Colonic mucosa (tissue), 4 donors: ENCODE results near the gene ZNF385A. TPM values are rescaled to one million over a fixed set of nuclear protein-coding genes. Genes with fewer than 3 reads are reported as not detected.

ENCODE experiments used
- DNase-seq: peaks from one replicate; pipeline ENCODE4 v3.0.0-alpha.2; 2020
- H3K27ac ChIP-seq: fragments of 200-600 bp; one replicate; pipeline ENCODE4 v1.8.0; 2021
- H3K27me3 ChIP-seq: fragments of 200-600 bp; one replicate; pipeline ENCODE4 v1.8.0; 2021
- H3K36me3 ChIP-seq: fragments of 200-600 bp; one replicate; pipeline ENCODE4 v1.8.0; 2021
- H3K4me1 ChIP-seq: fragments of 200-600 bp; one replicate; pipeline ENCODE4 v1.8.0; 2021; ENCODE audit warnings: mild to moderate bottlenecking
- H3K4me3 ChIP-seq: fragments of 200-600 bp; one replicate; pipeline ENCODE4 v1.8.0; 2021
- H3K9ac ChIP-seq, 2 donors: one replicate each; pipeline ENCODE4 v1.7.0; 2013; ENCODE audit warnings: control low read depth in 2 of 2, low read depth in 2 of 2, low read length in 2 of 2
- H3K9me3 ChIP-seq: fragments of 200-600 bp; one replicate; pipeline ENCODE4 v1.8.0; 2021
- CTCF ChIP-seq: fragments of 200-600 bp; IDR thresholded peaks from one replicate; pipeline ENCODE4 v1.8.0; 2022; ENCODE audit warnings: antibody characterized with exemption, mild to moderate bottlenecking
- intact Hi-C: fragments of 100-400 bp; cut with DNase I; formaldehyde crosslinking; loops from one replicate; pipeline ENCODE4 v1.14.1; 2022
- total RNA-seq, 2 donors: library from RNA; stranded (reverse); fragmentation: NEBNext Ultra II Directional in 1 of 2; extraction: Animal tissue kit (Norgen Biotek cat#: 25700) in 1 of 2; gene quantifications; one replicate each; pipeline ENCODE4 v1.2.1, GENCODE V29; 2021
- donor health status: healthy.
- donor health status: DM: no; HTN: no; CAD: no.
- donor health status: DM: no; HTN: no; CAD: no.

The ZNF385A gene
- total RNA-seq, 2 donors from 2014 or later, result 3.8 to 7.3 TPM

- Histone ChIP-seq H3K4me3 (no peak overlapping the region), H3K9ac (no peak overlapping the region), H3K27me3 (no peaks in the 10 kb centered on the region), H3K27ac (no peak overlapping the region), H3K36me3 (peaks cover 12% of the 10 kb centered on the region), H3K4me1 (no peaks in the 10 kb centered on the region), H3K9me3 (no peaks in the 10 kb centered on the region)
- DNase-seq, result no peak
- intact Hi-C loops, result loop anchor here (10.0 kb wide), 1 partner anchor 348 kb away; the partner anchor contains the start of genes HOXC8 and HOXC9
- no peak for TF ChIP-seq CTCF
Observed at GRCh38 chr12:54352891-54353874, 31.4 kb downstream of the ZNF385A start.

DNA sequence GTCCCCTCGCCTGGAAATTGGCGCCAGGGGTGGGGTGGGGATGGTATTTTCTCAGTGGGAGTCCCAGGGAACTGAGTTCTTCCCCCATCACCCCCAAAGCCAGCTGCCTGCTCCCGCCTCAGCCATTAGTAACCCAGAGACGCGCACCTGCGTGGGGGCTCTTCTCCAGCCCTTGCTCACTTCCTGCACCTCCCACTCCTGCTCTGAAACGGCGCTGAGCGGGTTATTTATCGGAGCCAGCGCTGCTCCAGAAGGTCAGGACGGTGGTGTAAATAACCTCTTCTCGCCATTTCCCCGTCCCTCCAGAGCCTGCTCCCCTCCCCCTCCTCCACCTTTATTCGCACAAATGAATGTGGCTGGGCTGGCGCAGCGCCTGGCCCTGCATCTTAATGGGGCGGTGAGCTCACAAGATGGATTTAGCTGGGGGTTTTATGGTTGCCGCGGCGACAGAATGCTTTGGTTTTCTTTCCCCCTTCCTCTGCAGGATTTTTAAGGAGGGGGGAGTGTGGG lies 32.5 kb downstream of the ZNF385A start:
- intact Hi-C loops, result loop anchor here (10.0 kb wide), 1 partner anchor 347 kb away; the partner anchor contains the start of genes HOXC8 and HOXC9
- DNase-seq, result no peak
- H3K36me3 ChIP-seq, result peaks cover 20% of the 10 kb centered on the region

DNA sequence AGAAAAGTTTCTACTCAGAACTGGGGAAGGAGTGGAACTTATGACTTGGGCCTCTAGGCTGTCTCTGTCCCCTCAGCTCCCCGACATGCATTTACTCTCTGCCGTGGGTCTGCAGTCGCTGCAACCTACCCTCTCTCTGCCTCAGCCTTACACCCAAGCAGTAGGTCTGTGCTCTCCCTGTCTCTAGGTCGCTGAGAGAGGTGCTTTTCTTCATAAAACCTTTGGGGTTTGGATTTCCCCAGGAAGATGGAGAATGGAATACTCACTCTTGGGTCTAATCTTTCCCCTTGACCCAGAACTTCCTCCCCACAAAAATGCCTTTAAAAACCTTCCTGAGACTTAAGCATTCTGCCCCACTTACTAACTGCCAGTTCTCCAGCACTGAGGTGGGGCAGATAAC lies 33.2 kb downstream of the ZNF385A start:
- Histone ChIP-seq H3K9me3 (no peaks in the 10 kb centered on the region), H3K27me3 (no peaks in the 10 kb centered on the region), H3K36me3 (peaks cover 25% of the 10 kb centered on the region), H3K4me3 (no peak overlapping the region), H3K4me1 (no peaks in the 10 kb centered on the region), H3K9ac (no peak overlapping the region), H3K27ac (no peak overlapping the region)
- TF ChIP-seq CTCF, result no peak
- intact Hi-C loops, result loop anchor here (10.0 kb wide), 1 partner anchor 347 kb away; the partner anchor contains the start of genes HOXC8 and HOXC9
- DNase-seq, result no peak

More for the DNA sequence above, 32.5 kb downstream of the ZNF385A start:
- no peaks in the 10 kb centered on the region for H3K4me1 ChIP-seq
- no peak overlapping the region for H3K4me3 ChIP-seq
- H3K9me3 ChIP-seq, result no peaks in the 10 kb centered on the region
- no peaks in the 10 kb centered on the region for H3K27me3 ChIP-seq
- H3K9ac ChIP-seq, result no peak overlapping the region
- no peak overlapping the region for H3K27ac ChIP-seq
- no peak for TF ChIP-seq CTCF

DNA sequence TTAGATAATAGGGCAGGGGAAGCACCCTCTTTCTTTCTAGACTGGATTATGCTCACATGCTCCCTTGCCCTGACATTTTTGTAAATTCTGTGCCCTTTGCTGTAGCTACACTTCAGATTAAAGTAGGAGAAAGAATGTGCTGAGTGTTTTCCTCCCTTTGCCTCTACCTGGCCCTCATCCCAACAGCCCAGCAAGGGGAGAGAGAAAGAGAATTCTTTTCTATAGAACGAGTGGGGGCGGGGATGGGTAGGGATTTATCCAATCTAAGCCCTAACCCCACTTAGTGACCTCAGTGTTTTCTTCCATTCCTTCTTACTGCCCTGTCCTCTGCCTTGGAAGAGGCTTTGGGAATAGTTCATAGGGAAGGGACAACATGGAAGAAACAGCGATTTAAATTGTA lies 33.8 kb downstream of the ZNF385A start:
- no peak for TF ChIP-seq CTCF
- no peaks in the 10 kb centered on the region for H3K9me3 ChIP-seq
- peaks cover 27% of the 10 kb centered on the region for H3K36me3 ChIP-seq
- H3K4me1 ChIP-seq, result no peaks in the 10 kb centered on the region
- H3K27me3 ChIP-seq, result no peaks in the 10 kb centered on the region
- DNase-seq, result no peak
- no peak overlapping the region for H3K4me3 ChIP-seq
- H3K9ac ChIP-seq, result no peak overlapping the region
- no peak overlapping the region for H3K27ac ChIP-seq
- intact Hi-C loops, result loop anchor here (10.0 kb wide), 1 partner anchor 346 kb away; the partner anchor contains the start of genes HOXC8 and HOXC9

GRCh38 chr12:54349679-54350078 lies 34.9 kb downstream of the ZNF385A start:
- no peak overlapping the region for H3K27ac ChIP-seq
- no peaks in the 10 kb centered on the region for H3K27me3 ChIP-seq
- no peak overlapping the region for H3K9ac ChIP-seq
- H3K4me1 ChIP-seq, result no peaks in the 10 kb centered on the region
- intact Hi-C loops, result loop anchor here (10.0 kb wide), 1 partner anchor 345 kb away; the partner anchor contains the start of genes HOXC8 and HOXC9
- DNase-seq, result no peak
- no peaks in the 10 kb centered on the region for H3K9me3 ChIP-seq
- peaks cover 35% of the 10 kb centered on the region for H3K36me3 ChIP-seq
- no peak for TF ChIP-seq CTCF
- no peak overlapping the region for H3K4me3 ChIP-seq
